HCT116 (cell line): ENCODE measurements around the gene LRRK1. TPM values are rescaled to one million over a fixed set of nuclear protein-coding genes. Genes with fewer than 3 reads are reported as not detected.

ENCODE experiments used
- ATAC-seq: fragments of 200-7000 bp; cut with Tn5 transposase; 2 replicates; pipeline ENCODE4 v1.9.1; 2020; ENCODE audit warnings: mild to moderate bottlenecking, moderate library complexity
- BruUV-seq: library from RNA; stranded (reverse); fragments of 400-500 nt; replicated peaks from 2 replicates; lab custom pipeline; 2021; lab: Mats Ljungman, UMichigan
- CTCF ChIA-PET: fragments of 300-600 bp; sonication (Branson Sonifier 250); formaldehyde crosslinking; loops from one replicate; lab custom pipeline; 2021; ENCODE audit warnings: antibody characterized with exemption; lab: Charles Lee
- POLR2A ChIA-PET: fragments of 300-600, 350-600 bp; sonication (Branson Sonifier 250); formaldehyde crosslinking; loops from one replicate; lab custom pipeline; 2021; ENCODE audit warnings: antibody characterized with exemption; lab: Charles Lee
- RAD21 ChIA-PET, 2 experiments: fragments of 300-600 bp; sonication (Branson Sonifier 250); formaldehyde crosslinking; loops; one replicate each; lab custom pipeline; 2023; ENCODE audit warnings: low total read pairs in 2 of 2; ENCODE audit not compliant: uncharacterized antibody in 2 of 2, unreplicated experiment in 2 of 2, low non-redundant PET in 1 of 2; lab: Charles Lee
- DNase-seq: peaks from one replicate; pipeline ENCODE4 v3.0.0-alpha.2; 2010; ENCODE audit warnings: low read depth, low spot score
- H2AFZ ChIP-seq: fragments of 200-600 bp; shearing (Covaris generic), sonication (generic); 2 replicates; pipeline ENCODE4 v1.6.1; 2017; ENCODE audit warnings: low read depth, mixed run types, mixed read lengths, antibody characterized with exemption, low read length; ENCODE audit not compliant: poor library complexity, severe bottlenecking
- H3K27ac ChIP-seq: 2 replicates; pipeline ENCODE4 v1.5.1; 2012; ENCODE audit warnings: low read depth, low read length
- H3K27me3 ChIP-seq: fragments of 200-600 bp; sonication (generic); 2 replicates; pipeline ENCODE4 v1.6.1; 2016; ENCODE audit warnings: mixed run types, low read length, mixed read lengths; ENCODE audit not compliant: insufficient read depth
- H3K36me3 ChIP-seq, 2 experiments: fragments of 200-500 bp in 1 of 2; fragments of 200-600 bp in 1 of 2; sonication (Bioruptor generic) in 1 of 2; sonication (generic) in 1 of 2; 2 replicates each; pipeline versions ENCODE4 v1.5.1 to v1.6.1; 2014 to 2016; ENCODE audit warnings: low read length in 2 of 2, inconsistent platforms in 1 of 2, mixed read lengths in 1 of 2, mixed run types in 1 of 2; ENCODE audit not compliant: insufficient read depth in 2 of 2, control insufficient read depth in 1 of 2
- H3K4me1 ChIP-seq, 2 experiments: fragments of 200-600 bp in 1 of 2; sonication (generic) in 1 of 2; 2 replicates each; pipeline versions ENCODE4 v1.5.1 to v1.6.1; 2012 to 2017; ENCODE audit warnings: low read length in 2 of 2, inconsistent platforms in 1 of 2, mild to moderate bottlenecking in 1 of 2, mixed read lengths in 1 of 2, mixed run types in 1 of 2, moderate library complexity in 1 of 2; ENCODE audit not compliant: insufficient read depth in 2 of 2, control insufficient read depth in 1 of 2
- H3K4me2 ChIP-seq: fragments of 200-600 bp; sonication (generic); 2 replicates; pipeline ENCODE4 v1.6.1; 2017; ENCODE audit warnings: mixed run types, low read length, mixed read lengths
- H3K4me3 ChIP-seq, 2 experiments: fragments of 200-600 bp in 1 of 2; sonication (generic) in 1 of 2; replicated peaks in 1 of 2; 2 replicates each; pipeline ENCODE4 v1.5.1; 2011 to 2016; ENCODE audit warnings: low read length in 2 of 2, control low read depth in 1 of 2, low read depth in 1 of 2, mild to moderate bottlenecking in 1 of 2, mixed read lengths in 1 of 2, mixed run types in 1 of 2
- H3K79me2 ChIP-seq: fragments of 200-600 bp; sonication (generic); 2 replicates; pipeline ENCODE4 v1.6.1; 2017; ENCODE audit warnings: mild to moderate bottlenecking, mixed run types, low read length, moderate library complexity, mixed read lengths; ENCODE audit not compliant: insufficient read depth
- H3K9ac ChIP-seq: fragments of 200-600 bp; sonication (generic); 2 replicates; pipeline ENCODE4 v1.6.1; 2016; ENCODE audit warnings: low read length, mixed read lengths
- H3K9me2 ChIP-seq: fragments of 200-600 bp; sonication (generic), shearing (Covaris generic); 2 replicates; pipeline ENCODE4 v1.6.1; 2017; ENCODE audit warnings: mixed run types, mild to moderate bottlenecking, moderate library complexity; ENCODE audit not compliant: insufficient read depth
- H3K9me3 ChIP-seq, 2 experiments: fragments of 200-500 bp in 1 of 2; fragments of 200-600 bp in 1 of 2; sonication (Bioruptor generic) in 1 of 2; sonication (generic) in 1 of 2; 2 replicates each; pipeline ENCODE4 v1.6.1; 2014 to 2017; ENCODE audit warnings: low read length in 2 of 2, mixed read lengths in 2 of 2, inconsistent platforms in 1 of 2, low read depth in 1 of 2, mild to moderate bottlenecking in 1 of 2, mixed run types in 1 of 2, moderate library complexity in 1 of 2; ENCODE audit not compliant: control insufficient read depth in 1 of 2, insufficient read depth in 1 of 2
- H4K20me1 ChIP-seq: fragments of 200-600 bp; sonication (generic), shearing (Covaris generic); 2 replicates; pipeline ENCODE4 v1.6.1; 2017; ENCODE audit warnings: mixed run types, mild to moderate bottlenecking, moderate library complexity; ENCODE audit not compliant: insufficient read depth
- CBX3 ChIP-seq: IDR thresholded peaks from 2 replicates; pipeline ENCODE4 v1.6.1; 2012; ENCODE audit warnings: low read depth
- CEBPB ChIP-seq: IDR thresholded peaks from 2 replicates; pipeline ENCODE4 v1.6.1; 2012; ENCODE audit warnings: low read depth
- EGR1 ChIP-seq: IDR thresholded peaks from 2 replicates; pipeline ENCODE4 v1.6.1; 2012; ENCODE audit warnings: low read depth
- ELF1 ChIP-seq: IDR thresholded peaks from 2 replicates; pipeline ENCODE4 v1.6.1; 2012; ENCODE audit warnings: low read depth, borderline replicate concordance
- EZH2 ChIP-seq: fragments of 200-600 bp; sonication (generic); IDR thresholded peaks from 2 replicates; pipeline ENCODE4 v1.6.1; 2017; ENCODE audit warnings: antibody characterized with exemption, mixed run types
- EZH2phosphoT487 ChIP-seq: fragments of 200-600 bp; IDR thresholded peaks from 2 replicates; pipeline ENCODE4 v1.6.1; 2018; ENCODE audit warnings: antibody characterized with exemption, borderline replicate concordance
- JUND ChIP-seq: IDR thresholded peaks from 2 replicates; pipeline ENCODE4 v1.6.1; 2012
- POLR2A ChIP-seq: IDR thresholded peaks from 2 replicates; pipeline ENCODE4 v1.7.0; 2011; ENCODE audit warnings: borderline replicate concordance; ENCODE audit not compliant: insufficient read depth, insufficient read length; ENCODE audit errors: extremely low read depth
- POLR2AphosphoS5 ChIP-seq: IDR thresholded peaks from 2 replicates; pipeline ENCODE4 v1.6.1; 2011; ENCODE audit warnings: mild to moderate bottlenecking, low read depth, low read length, moderate library complexity
- RAD21 ChIP-seq: IDR thresholded peaks from 2 replicates; pipeline ENCODE4 v1.6.1; 2012; ENCODE audit warnings: low read depth, mild to moderate bottlenecking
- SIN3A ChIP-seq: IDR thresholded peaks from 2 replicates; pipeline ENCODE4 v1.6.1; 2012; ENCODE audit warnings: low read depth
- SP1 ChIP-seq: IDR thresholded peaks from 2 replicates; pipeline ENCODE4 v1.6.1; 2012; ENCODE audit warnings: low read depth
- SRF ChIP-seq: IDR thresholded peaks from 2 replicates; pipeline ENCODE4 v1.6.1; 2012; ENCODE audit warnings: low read depth
- TCF7L2 ChIP-seq: IDR thresholded peaks from 2 replicates; pipeline ENCODE4 v1.7.0; 2011; ENCODE audit warnings: borderline replicate concordance, inconsistent platforms; ENCODE audit not compliant: insufficient read depth, insufficient read length; ENCODE audit errors: extremely low read depth
- ZFX ChIP-seq: fragments of 450-650 bp; IDR thresholded peaks from 2 replicates; pipeline ENCODE4 v1.6.1; 2017
- ZNF274 ChIP-seq: fragments of 200-500 bp; sonication (Bioruptor generic); IDR thresholded peaks from 2 replicates; pipeline ENCODE4 v1.6.1; 2014; ENCODE audit warnings: mild to moderate bottlenecking, low read depth, low read length, inconsistent platforms
- intact Hi-C: fragments of 100-400 bp; cut with micrococcal nuclease; formaldehyde crosslinking; loops from 2 replicates; pipeline ENCODE4 v1.10.0; 2022
- total RNA-seq: library from RNA; stranded (reverse); gene quantifications from one replicate; pipeline ENCODE4 v1.2.1, GENCODE V29; 2021; ENCODE audit not compliant: unreplicated experiment
- TF ChIP-seq, protein P1 (sequence below): IDR thresholded peaks from 2 replicates; pipeline ENCODE4 v1.6.1; 2012
- TF ChIP-seq, protein P2 (sequence below): IDR thresholded peaks from 2 replicates; pipeline ENCODE4 v1.6.1; 2012
- TF ChIP-seq, protein P3 (sequence below), 3 experiments: fragments of 200-600 bp in 1 of 3; sonication (generic) in 1 of 3; IDR thresholded peaks in 2 of 3; conservative IDR thresholded peaks in 1 of 3; 2 replicates each; pipeline ENCODE4 v1.5.1; 2012 to 2017; ENCODE audit warnings: low read depth in 2 of 3, low read length in 2 of 3, antibody characterized with exemption in 1 of 3, borderline replicate concordance in 1 of 3, control low read depth in 1 of 3, mild to moderate bottlenecking in 1 of 3, mixed read lengths in 1 of 3, mixed run types in 1 of 3, moderate library complexity in 1 of 3; ENCODE audit not compliant: insufficient read depth in 1 of 3

Gene LRRK1
- total RNA-seq, 1 experiment from 2014 or later = 21.6 TPM

DNA sequence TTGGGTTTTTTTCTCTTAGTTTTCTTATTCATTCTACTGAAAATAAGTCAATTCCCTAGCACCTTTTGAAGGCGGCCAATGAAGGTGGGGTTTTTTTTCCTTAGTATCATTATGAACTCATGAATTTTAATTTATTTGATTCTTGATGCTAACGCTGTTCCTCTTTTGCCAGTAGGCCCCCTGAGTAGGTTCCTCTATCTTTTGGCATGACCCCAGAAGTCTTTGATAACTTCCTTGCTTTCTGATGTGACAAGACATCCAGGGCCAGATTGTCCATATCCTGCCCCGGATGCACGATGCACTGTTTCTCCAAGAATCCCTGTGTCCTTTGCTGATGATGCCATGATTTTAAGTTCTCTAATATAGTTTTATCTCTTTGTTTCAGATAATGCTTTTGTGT, 20.6 kb downstream of the LRRK1 start (continued):
- no peak for TF ChIP-seq EGR1
- no peak for TF ChIP-seq ELF1
- TF ChIP-seq SIN3A = no peak
- TF ChIP-seq ZFX = no peak
- no peak for TF ChIP-seq JUND
- no peak for TF ChIP-seq ZNF274
- no peak for TF ChIP-seq POLR2A
- no peak for TF ChIP-seq EZH2phosphoT487
- TF ChIP-seq SRF = no peak
- TF ChIP-seq RAD21 = no peak
- TF ChIP-seq, all 23 proteins: peak for 0

DNA sequence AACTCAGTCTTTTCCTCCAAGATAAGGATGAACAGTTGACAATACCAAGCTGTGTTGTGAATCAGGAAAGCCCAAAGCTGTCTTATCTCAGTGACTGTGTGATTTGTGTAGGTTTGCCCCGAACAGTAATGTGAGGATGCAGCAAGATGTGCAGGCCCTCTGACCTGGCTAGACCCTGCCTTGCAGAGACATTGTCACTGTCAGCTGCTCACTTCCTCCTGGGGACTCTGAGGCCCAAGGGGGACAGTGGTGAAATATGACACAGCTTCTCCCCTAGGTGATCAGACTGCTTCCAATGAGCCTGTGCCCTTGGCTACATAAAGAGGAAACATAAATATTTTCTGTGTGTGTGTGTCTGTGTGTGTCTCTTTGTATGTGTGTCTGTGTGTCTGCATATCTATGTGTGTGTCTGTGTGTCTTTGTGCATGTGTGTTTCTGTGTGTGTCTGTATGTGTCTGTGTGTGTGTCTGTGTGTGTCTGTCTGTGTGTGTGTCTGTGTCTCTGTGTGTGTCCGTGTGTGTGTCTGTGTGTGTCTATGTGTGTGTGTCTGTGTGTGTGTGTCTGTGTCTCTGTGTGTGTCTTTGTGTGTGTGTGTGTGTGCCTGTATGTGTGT, 21.7 kb downstream of the LRRK1 start:
- intact Hi-C loops = no loop called here
- DNase-seq = no peak
- TF ChIP-seq SP1 (no peak), EZH2 (no peak), EGR1 (no peak), CBX3 (no peak), EZH2phosphoT487 (no peak), CEBPB (no peak), POLR2AphosphoS5 (no peak), SIN3A (no peak), ZFX (no peak), TCF7L2 (no peak)
- TF ChIP-seq, protein P1, sequence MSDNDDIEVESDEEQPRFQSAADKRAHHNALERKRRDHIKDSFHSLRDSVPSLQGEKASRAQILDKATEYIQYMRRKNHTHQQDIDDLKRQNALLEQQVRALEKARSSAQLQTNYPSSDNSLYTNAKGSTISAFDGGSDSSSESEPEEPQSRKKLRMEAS = no peak
- TF ChIP-seq, protein P2, sequence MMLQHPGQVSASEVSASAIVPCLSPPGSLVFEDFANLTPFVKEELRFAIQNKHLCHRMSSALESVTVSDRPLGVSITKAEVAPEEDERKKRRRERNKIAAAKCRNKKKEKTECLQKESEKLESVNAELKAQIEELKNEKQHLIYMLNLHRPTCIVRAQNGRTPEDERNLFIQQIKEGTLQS = no peak
- TF ChIP-seq, protein P3, sequence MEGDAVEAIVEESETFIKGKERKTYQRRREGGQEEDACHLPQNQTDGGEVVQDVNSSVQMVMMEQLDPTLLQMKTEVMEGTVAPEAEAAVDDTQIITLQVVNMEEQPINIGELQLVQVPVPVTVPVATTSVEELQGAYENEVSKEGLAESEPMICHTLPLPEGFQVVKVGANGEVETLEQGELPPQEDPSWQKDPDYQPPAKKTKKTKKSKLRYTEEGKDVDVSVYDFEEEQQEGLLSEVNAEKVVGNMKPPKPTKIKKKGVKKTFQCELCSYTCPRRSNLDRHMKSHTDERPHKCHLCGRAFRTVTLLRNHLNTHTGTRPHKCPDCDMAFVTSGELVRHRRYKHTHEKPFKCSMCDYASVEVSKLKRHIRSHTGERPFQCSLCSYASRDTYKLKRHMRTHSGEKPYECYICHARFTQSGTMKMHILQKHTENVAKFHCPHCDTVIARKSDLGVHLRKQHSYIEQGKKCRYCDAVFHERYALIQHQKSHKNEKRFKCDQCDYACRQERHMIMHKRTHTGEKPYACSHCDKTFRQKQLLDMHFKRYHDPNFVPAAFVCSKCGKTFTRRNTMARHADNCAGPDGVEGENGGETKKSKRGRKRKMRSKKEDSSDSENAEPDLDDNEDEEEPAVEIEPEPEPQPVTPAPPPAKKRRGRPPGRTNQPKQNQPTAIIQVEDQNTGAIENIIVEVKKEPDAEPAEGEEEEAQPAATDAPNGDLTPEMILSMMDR (IDR thresholded peaks at IDR 0.05 in 2 of 3, conservative IDR thresholded peaks at IDR 0.05 in 1 of 3; ENCODE audit: borderline replicate concordance in 1 of 3, insufficient read depth in 1 of 3, low read depth in 2 of 3, low read length in 2 of 3) = no peak

More for the DNA sequence above, 21.7 kb downstream of the LRRK1 start:
- H3K9ac ChIP-seq = no peak overlapping the region
- no peaks in the 10 kb centered on the region for H3K27me3 ChIP-seq
- ChIA-PET CTCF (no interaction called here), POLR2A (no interaction called here), RAD21 (no interaction called here)
- no peak overlapping the region for H3K4me2 ChIP-seq
- ATAC-seq = no peak
- no peaks in the 10 kb centered on the region for H4K20me1 ChIP-seq
- H3K9me3 ChIP-seq = no peaks in the 10 kb centered on the region
- H3K4me3 ChIP-seq = no peak overlapping the region
- peaks cover 0 to 3% of the 10 kb centered on the region in 2 experiments; a peak in 1 of 4 replicates for H3K4me1 ChIP-seq
- no peak overlapping the region for H3K27ac ChIP-seq
- no peaks in the 10 kb centered on the region for H3K9me2 ChIP-seq
- no peaks in the 10 kb centered on the region for H3K79me2 ChIP-seq
- no peak overlapping the region for H2AFZ ChIP-seq
- no peaks in the 10 kb centered on the region for H3K36me3 ChIP-seq
- BruUV-seq = no TSS peak
